Common myeloid progenitor, CD34-positive (primary cell): ENCODE data around the gene INO80E.
"Not testable (repeated sequence)": the region's sequence is repeated elsewhere in the genome, so short reads cannot be mapped to it uniquely, and the experiment has no call there.

Experiments
- CTCF ChIA-PET: fragments of 350-600 bp; sonication (Branson Sonifier 250); formaldehyde crosslinking; loops from one replicate; lab custom pipeline; 2021; ENCODE audit warnings: antibody characterized with exemption; lab: Charles Lee
- POLR2A ChIA-PET: fragments of 350-600 bp; sonication (Branson Sonifier 250); formaldehyde crosslinking; loops from one replicate; lab custom pipeline; 2021; ENCODE audit warnings: antibody characterized with exemption; lab: Charles Lee
- DNase-seq, 3 donors: peaks; one replicate each; pipeline versions ENCODE4 v3.0.0 to v3.0.0-alpha.2; 2013
- H3K27ac ChIP-seq, 2 experiments: 1 replicate in 1 of 2; 2 replicates in 1 of 2; pipeline ENCODE4 v1.7.0; 2013; ENCODE audit warnings: inconsistent platforms in 2 of 2, low read length in 2 of 2, mild to moderate bottlenecking in 2 of 2, low read depth in 1 of 2, moderate library complexity in 1 of 2; ENCODE audit not compliant: severe bottlenecking in 2 of 2, insufficient read depth in 1 of 2, poor library complexity in 1 of 2
- H3K27me3 ChIP-seq, 5 experiments: replicated peaks in 2 of 5; 1 replicate in 3 of 5; 2 replicates in 2 of 5; pipeline versions ENCODE4 v1.6.1 to v1.7.0; 2013; ENCODE audit warnings: low read length in 4 of 5, mild to moderate bottlenecking in 2 of 5, moderate library complexity in 2 of 5, inconsistent platforms in 1 of 5; ENCODE audit not compliant: insufficient read depth in 5 of 5, control insufficient read depth in 4 of 5
- H3K36me3 ChIP-seq, 4 experiments: 1 replicate in 2 of 4; 2 replicates in 2 of 4; pipeline versions ENCODE4 v1.6.1 to v1.7.0; 2013; ENCODE audit warnings: low read length in 3 of 4, control low read depth in 1 of 4, mild to moderate bottlenecking in 1 of 4; ENCODE audit not compliant: control insufficient read depth in 4 of 4, insufficient read depth in 4 of 4
- H3K4me1 ChIP-seq, 4 experiments: 1 replicate in 3 of 4; 2 replicates in 1 of 4; pipeline versions ENCODE4 v1.6.1 to v1.7.1; 2013; ENCODE audit warnings: low read length in 3 of 4, mild to moderate bottlenecking in 3 of 4, control low read depth in 1 of 4, inconsistent platforms in 1 of 4, moderate library complexity in 1 of 4; ENCODE audit not compliant: control insufficient read depth in 4 of 4, insufficient read depth in 4 of 4; ENCODE audit errors: control extremely low read depth in 1 of 4
- H3K4me3 ChIP-seq, 7 experiments: 1 replicate in 4 of 7; 2 replicates in 3 of 7; pipeline versions ENCODE4 v1.5.1 to v1.7.0; 2013; ENCODE audit warnings: mild to moderate bottlenecking in 7 of 7, low read length in 6 of 7, moderate library complexity in 6 of 7, inconsistent platforms in 2 of 7, low read depth in 2 of 7, control low read depth in 1 of 7; ENCODE audit not compliant: insufficient read depth in 4 of 7, control insufficient read depth in 1 of 7; ENCODE audit errors: extremely low read depth in 1 of 7
- H3K9me3 ChIP-seq, 5 experiments: 1 replicate in 4 of 5; 2 replicates in 1 of 5; pipeline versions ENCODE4 v1.6.1 to v1.7.1; 2013; ENCODE audit warnings: low read length in 4 of 5, mild to moderate bottlenecking in 2 of 5, inconsistent platforms in 1 of 5, low read depth in 1 of 5, moderate library complexity in 1 of 5; ENCODE audit not compliant: control insufficient read depth in 4 of 5, insufficient read depth in 2 of 5; ENCODE audit errors: control extremely low read depth in 1 of 5
- WGBS: methylation state at CpG from one replicate; pipeline ENCODE4 v1.1.5; 2013; ENCODE audit not compliant: insufficient coverage; 5-methylcytosine and 5-hydroxymethylcytosine counted together

The INO80E gene

GRCh38 chr16:30030841-30031413 lies 34.9 kb downstream of the INO80E start, which contains the start of gene TLCD3B:
TSS of gene TLCD3B (minus strand) at chr16:30031271. CDS start at chr16:30030527, 744 bp downstream.
- Histone ChIP-seq H3K27me3 (peaks cover 0 to 65% (median 25%) of the 10 kb centered on the region in 5 experiments), H3K4me1 (peaks cover 0 to 12% (median 8%) of the 10 kb centered on the region in 4 experiments), H3K4me3 (peak within 1 kb of the TSS in 1 of 7 experiments; percentile 34), H3K9me3 (no peaks in the 10 kb centered on the region), H3K36me3 (no peaks in the 10 kb centered on the region), H3K27ac (no peak within 1 kb of the TSS)
- ChIA-PET POLR2A (interaction anchor here (0.6 kb wide), 1 partner anchor 502 kb away, joined by 3 read pairs; no protein-coding TSS in a partner anchor), CTCF (interaction anchor here (1.0 to 2.9 kb wide), 16 partner anchors 8 to 339 kb away, joined by 3 to 23 read pairs (median 6); partner anchors contain the start of genes ASPHD1, C16orf92, SEZ6L2 and TBX6)
- no peak for DNase-seq
- WGBS, result 0% methylated on average over 8 of the region's 27 CpGs

- no peak for DNase-seq
- peaks cover 0 to 59% (median 24%) of the 10 kb centered on the region in 5 experiments for H3K27me3 ChIP-seq
- no peak overlapping the region for H3K4me3 ChIP-seq
- no peaks in the 10 kb centered on the region for H3K9me3 ChIP-seq
- no peaks in the 10 kb centered on the region for H3K36me3 ChIP-seq
- 23% methylated on average over 9 of the region's 11 CpGs for WGBS
- POLR2A ChIA-PET, result interaction anchor here (0.6 kb wide), 1 partner anchor 378 kb away, joined by 6 read pairs; no protein-coding TSS in a partner anchor
- CTCF ChIA-PET, result interaction anchor here (0.5 to 2.9 kb wide), 21 partner anchors 9 to 595 kb away, joined by 3 to 23 read pairs (median 5); partner anchors contain the start of genes ASPHD1, C16orf92, PAGR1 and SEZ6L2
- peaks cover 0 to 12% (median 8%) of the 10 kb centered on the region in 4 experiments for H3K4me1 ChIP-seq
- no peak overlapping the region for H3K27ac ChIP-seq
Observed at GRCh38 chr16:30031477-30031918, 35.5 kb downstream of the INO80E start.

- peak; percentile 72 to 85 (median 79) for DNase-seq
- ChIA-PET POLR2A (interaction anchor here (0.6 kb wide), 1 partner anchor 379 kb away, joined by 6 read pairs; no protein-coding TSS in a partner anchor), CTCF (interaction anchor here (0.5 to 2.9 kb wide), 24 partner anchors 9 to 594 kb away, joined by 3 to 23 read pairs (median 4); partner anchors contain the start of genes ASPHD1, C16orf92, PAGR1 and SEZ6L2)
- peaks cover 0 to 12% (median 8%) of the 10 kb centered on the region in 4 experiments for H3K4me1 ChIP-seq
- 15% methylated on average over 6 of the region's 12 CpGs for WGBS
- H3K4me3 ChIP-seq, result no peak overlapping the region
- no peaks in the 10 kb centered on the region for H3K36me3 ChIP-seq
- H3K27me3 ChIP-seq, result peaks cover 0 to 52% (median 22%) of the 10 kb centered on the region in 5 experiments
- H3K9me3 ChIP-seq, result no peaks in the 10 kb centered on the region
- H3K27ac ChIP-seq, result no peak overlapping the region
Observed at GRCh38 chr16:30032083-30032819, 36.2 kb downstream of the INO80E start.

GRCh38 chr16:30033270-30033669 lies 37.2 kb downstream of the INO80E start:
- Histone ChIP-seq H3K27me3 (peaks cover 0 to 42% (median 22%) of the 10 kb centered on the region in 5 experiments), H3K36me3 (no peaks in the 10 kb centered on the region), H3K27ac (no peak overlapping the region), H3K9me3 (no peaks in the 10 kb centered on the region), H3K4me1 (peaks cover 0 to 12% (median 8%) of the 10 kb centered on the region in 4 experiments), H3K4me3 (no peak overlapping the region)
- no peak for DNase-seq
- CTCF ChIA-PET, result interaction anchor here (1.4 to 2.9 kb wide), 6 partner anchors 9 to 333 kb away, joined by 5 to 23 read pairs (median 10); partner anchors contain the start of gene C16orf92
- POLR2A ChIA-PET, result no interaction called here
- 82% methylated on average over 5 of the region's 7 CpGs for WGBS

- H3K27me3 ChIP-seq, result peaks cover 0 to 2% (median 0%) of the 10 kb centered on the region in 5 experiments
- POLR2A ChIA-PET, result no interaction called here
- no peak overlapping the region for H3K27ac ChIP-seq
- H3K36me3 ChIP-seq, result no peaks in the 10 kb centered on the region
- peaks cover 0 to 5% (median 3%) of the 10 kb centered on the region in 4 experiments for H3K4me1 ChIP-seq
- peak overlapping the region in 1 of 7 experiments; percentile 23 for H3K4me3 ChIP-seq
- peak in 2 of 3 donors; percentile 76 to 84 for DNase-seq
- CTCF ChIA-PET, result interaction anchor here (0.7 to 8.0 kb wide), 4 partner anchors 12 to 273 kb away, joined by 3 to 76 read pairs (median 12); partner anchors contain the start of gene TBX6
- 0% methylated on average over 2 of the region's 5 CpGs for WGBS
- H3K9me3 ChIP-seq, result no peaks in the 10 kb centered on the region
Observed at GRCh38 chr16:30040221-30040620, 44.2 kb downstream of the INO80E start.

- H3K4me3 ChIP-seq, POLR2A ChIA-PET, H3K36me3 ChIP-seq, H3K27me3 ChIP-seq, H3K4me1 ChIP-seq, H3K9me3 ChIP-seq, H3K27ac ChIP-seq, DNase-seq: not testable (repeated sequence)
- CTCF ChIA-PET, result interaction anchor here (0.9 to 8.0 kb wide), 4 partner anchors 9 to 51 kb away, joined by 5 to 76 read pairs (median 22); partner anchors contain the start of genes TBX6 and TLCD3B
- WGBS, result 94% methylated on average over 4 of the region's 5 CpGs
Observed at GRCh38 chr16:30040690-30041089, 44.6 kb downstream of the INO80E start.
